Measurements from ENCODE around the gene CBX8.

The CBX8 gene

GRCh38 chr17:79749958-79750357, 46.9 kb downstream of the CBX8 start:
- H3K9me3 Mint-ChIP-seq: no peaks in the 10 kb centered on the region
- no peak overlapping the region for H3K27ac Mint-ChIP-seq
- peaks cover 26% of the 10 kb centered on the region for H3K27me3 Mint-ChIP-seq
- peaks cover 23% of the 10 kb centered on the region for H3K4me1 Mint-ChIP-seq
- no peak overlapping the region for H3K4me3 Mint-ChIP-seq
- H3K36me3 Mint-ChIP-seq: no peaks in the 10 kb centered on the region

GRCh38 chr17:79749156-79749815, 47.6 kb downstream of the CBX8 start:
- Mint-ChIP-seq H3K36me3 (no peaks in the 10 kb centered on the region), H3K27me3 (peaks cover 26% of the 10 kb centered on the region), H3K27ac (no peak overlapping the region), H3K4me3 (no peak overlapping the region), H3K9me3 (no peaks in the 10 kb centered on the region), H3K4me1 (peaks cover 23% of the 10 kb centered on the region)

GRCh38 chr17:79748295-79749099, 48.4 kb downstream of the CBX8 start:
- no peaks in the 10 kb centered on the region for H3K36me3 Mint-ChIP-seq

GRCh38 chr17:79747508-79748294, 49.2 kb downstream of the CBX8 start:
- Mint-ChIP-seq H3K36me3 (no peaks in the 10 kb centered on the region), H3K9me3 (no peaks in the 10 kb centered on the region), H3K27ac (no peak overlapping the region), H3K4me3 (peak overlapping the region; percentile 58), H3K4me1 (peaks cover 23% of the 10 kb centered on the region), H3K27me3 (peaks cover 27% of the 10 kb centered on the region)

More at GRCh38 chr17:79748295-79749099, 48.4 kb downstream of the CBX8 start:
- Mint-ChIP-seq H3K27ac (no peak overlapping the region), H3K4me1 (peaks cover 23% of the 10 kb centered on the region), H3K9me3 (no peaks in the 10 kb centered on the region), H3K27me3 (peaks cover 26% of the 10 kb centered on the region), H3K4me3 (no peak overlapping the region)

GRCh38 chr17:79746889-79747507, 49.9 kb downstream of the CBX8 start:
- Mint-ChIP-seq H3K27me3 (peaks cover 27% of the 10 kb centered on the region), H3K4me1 (peaks cover 23% of the 10 kb centered on the region), H3K4me3 (peak overlapping the region; percentile 52), H3K9me3 (no peaks in the 10 kb centered on the region), H3K27ac (no peak overlapping the region), H3K36me3 (no peaks in the 10 kb centered on the region)

GRCh38 chr17:79745641-79746105, 51.2 kb downstream of the CBX8 start:
- Mint-ChIP-seq H3K9me3 (no peaks in the 10 kb centered on the region), H3K27ac (peak overlapping the region; percentile 13), H3K4me1 (peaks cover 23% of the 10 kb centered on the region), H3K27me3 (peaks cover 18% of the 10 kb centered on the region), H3K4me3 (no peak overlapping the region), H3K36me3 (no peaks in the 10 kb centered on the region)

- Mint-ChIP-seq H3K27ac (no peak overlapping the region), H3K4me3 (no peak overlapping the region), H3K36me3 (no peaks in the 10 kb centered on the region), H3K27me3 (peaks cover 28% of the 10 kb centered on the region), H3K9me3 (no peaks in the 10 kb centered on the region), H3K4me1 (peaks cover 23% of the 10 kb centered on the region)
These were observed 53.3 kb downstream of the CBX8 start for GRCh38 chr17:79743614-79744013.

- H3K4me3 Mint-ChIP-seq: no peak overlapping the region
- H3K4me1 Mint-ChIP-seq: peaks cover 23% of the 10 kb centered on the region
- H3K36me3 Mint-ChIP-seq: no peaks in the 10 kb centered on the region
- H3K9me3 Mint-ChIP-seq: no peaks in the 10 kb centered on the region
- peaks cover 27% of the 10 kb centered on the region for H3K27me3 Mint-ChIP-seq
- H3K27ac Mint-ChIP-seq: no peak overlapping the region
These were observed 53.9 kb downstream of the CBX8 start for GRCh38 chr17:79742951-79743476.

- H3K36me3 Mint-ChIP-seq: no peaks in the 10 kb centered on the region
- peaks cover 19% of the 10 kb centered on the region for H3K4me1 Mint-ChIP-seq
- H3K27ac Mint-ChIP-seq: no peak overlapping the region
- no peak overlapping the region for H3K4me3 Mint-ChIP-seq
- H3K9me3 Mint-ChIP-seq: no peaks in the 10 kb centered on the region
- H3K27me3 Mint-ChIP-seq: peaks cover 24% of the 10 kb centered on the region
These were observed 54.3 kb downstream of the CBX8 start for GRCh38 chr17:79742589-79742918.
